Measurements from ENCODE around the gene TMEM82. TPM values are rescaled to one million over a fixed set of nuclear protein-coding genes. Genes with fewer than 3 reads are reported as not detected.

The TMEM82 gene
- total and polyA plus RNA-seq, 2 experiments from 2014 or later, result 11.9 to 16.4 TPM

DNA sequence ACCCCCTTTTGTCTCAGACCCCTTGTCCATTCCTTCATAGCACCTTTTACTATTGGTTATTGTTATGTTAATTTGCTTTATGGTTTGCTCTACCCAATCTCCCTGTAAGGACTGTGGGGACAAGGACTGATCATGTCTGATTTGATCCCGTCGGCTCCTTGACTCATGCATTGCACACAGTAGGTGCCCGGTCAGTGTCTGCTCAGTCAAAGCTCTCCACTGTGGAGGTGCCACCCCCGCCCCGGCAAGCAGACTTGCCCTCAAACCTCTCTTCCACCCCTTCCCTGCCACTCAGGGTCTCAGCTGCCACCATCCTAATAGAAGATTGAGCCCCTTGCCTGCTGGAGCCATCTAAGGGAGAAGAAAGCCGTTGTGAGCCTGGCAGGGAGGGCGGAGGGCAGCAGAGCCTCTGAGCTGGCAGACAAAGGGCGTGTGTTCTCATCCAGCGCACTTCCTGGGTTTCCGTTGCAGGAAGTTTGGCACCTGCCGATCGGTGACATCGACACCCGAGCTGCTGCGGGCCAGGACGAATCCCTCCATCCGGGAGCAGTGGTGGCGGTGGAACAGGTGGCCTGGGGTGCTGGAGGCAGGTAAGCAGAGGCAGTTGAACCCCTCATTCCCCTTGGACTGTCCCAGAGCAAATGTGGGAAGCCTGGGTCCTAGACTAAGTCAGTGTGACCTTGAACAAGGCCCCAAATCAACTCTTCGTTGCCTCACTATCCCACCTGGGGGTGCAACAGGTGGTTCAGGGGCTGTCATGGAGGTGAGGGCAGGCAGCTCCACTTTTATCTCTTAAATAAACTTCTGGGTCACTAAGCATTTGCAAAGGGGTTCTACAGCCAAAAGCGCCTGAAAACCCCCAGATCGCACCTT lies 14.1 kb downstream of the TMEM82 start:
- H3K4me2 ChIP-seq, result no peak overlapping the region
- WGBS (ENCODE audit: low lambda C conversion rate, missing lambda C conversion rate), result 78% methylated on average over 21 of the region's 21 CpGs
- H3K4me1 ChIP-seq (ENCODE audit: insufficient read depth), result peaks cover 30% of the 10 kb centered on the region
- H3K36me3 ChIP-seq (replicated peaks; ENCODE audit: insufficient read depth, low read depth), result no peaks in the 10 kb centered on the region
- H3K9me3 ChIP-seq (ENCODE audit: low read depth), result no peaks in the 10 kb centered on the region
- no peak overlapping the region for H3K4me3 ChIP-seq
- no peak for TF ChIP-seq EZH2 (IDR thresholded peaks at IDR 0.05; ENCODE audit: borderline replicate concordance)
- TF ChIP-seq CTCF (IDR thresholded peaks at IDR 0.05; ENCODE audit: poor library complexity), result no peak
- TF ChIP-seq EZH2phosphoT487 (IDR thresholded peaks at IDR 0.05; ENCODE audit: low read depth, severe bottlenecking, unreplicated experiment), result no peak
- H2AFZ ChIP-seq, result no peak overlapping the region
- no peak for DNase-seq (ENCODE audit: low spot score)
- peaks cover 31% of the 10 kb centered on the region for H3K79me2 ChIP-seq
- peaks cover 9% of the 10 kb centered on the region for H4K20me1 ChIP-seq (ENCODE audit: insufficient read depth, poor library complexity, severe bottlenecking)
- no peaks in the 10 kb centered on the region for H3K27me3 ChIP-seq
- H3K9me2 ChIP-seq (replicated peaks; ENCODE audit: insufficient read depth), result no peaks in the 10 kb centered on the region
- H3K27ac ChIP-seq, result peak overlapping the region; percentile 95

GRCh38 chr1:15757016-15757543 lies 14.8 kb downstream of the TMEM82 start:
- DNase-seq (ENCODE audit: low spot score), result no peak

GRCh38 chr1:15757575-15758342 lies 15.5 kb downstream of the TMEM82 start:
- H4K20me1 ChIP-seq (ENCODE audit: insufficient read depth, poor library complexity, severe bottlenecking), result peaks cover 22% of the 10 kb centered on the region
- H3K27ac ChIP-seq, result peak overlapping the region; percentile 95
- peak overlapping the region; percentile 51 for H2AFZ ChIP-seq
- H3K27me3 ChIP-seq, result no peaks in the 10 kb centered on the region
- no peaks in the 10 kb centered on the region for H3K9me2 ChIP-seq (replicated peaks; ENCODE audit: insufficient read depth)
- H3K4me1 ChIP-seq (ENCODE audit: insufficient read depth), result peaks cover 42% of the 10 kb centered on the region
- 6% methylated on average over 23 of the region's 24 CpGs for WGBS (ENCODE audit: low lambda C conversion rate, missing lambda C conversion rate)
- peak overlapping the region; percentile 87 for H3K4me2 ChIP-seq
- peak; percentile 86 for DNase-seq (ENCODE audit: low spot score)
- no peaks in the 10 kb centered on the region for H3K9me3 ChIP-seq (ENCODE audit: low read depth)
- TF ChIP-seq EZH2phosphoT487 (IDR thresholded peaks at IDR 0.05; ENCODE audit: low read depth, severe bottlenecking, unreplicated experiment), result no peak
- no peak for TF ChIP-seq EZH2 (IDR thresholded peaks at IDR 0.05; ENCODE audit: borderline replicate concordance)
- TF ChIP-seq CTCF (IDR thresholded peaks at IDR 0.05; ENCODE audit: poor library complexity), result no peak
- H3K4me3 ChIP-seq, result peak overlapping the region; percentile 98
- H3K36me3 ChIP-seq (replicated peaks; ENCODE audit: insufficient read depth, low read depth), result no peaks in the 10 kb centered on the region
- H3K79me2 ChIP-seq, result peaks cover 44% of the 10 kb centered on the region

More at GRCh38 chr1:15757016-15757543, 14.8 kb downstream of the TMEM82 start:
- peaks cover 16% of the 10 kb centered on the region for H4K20me1 ChIP-seq (ENCODE audit: insufficient read depth, poor library complexity, severe bottlenecking)
- H3K4me2 ChIP-seq, result peak overlapping the region; percentile 87
- no peaks in the 10 kb centered on the region for H3K27me3 ChIP-seq
- peak overlapping the region; percentile 95 for H3K27ac ChIP-seq
- no peaks in the 10 kb centered on the region for H3K9me2 ChIP-seq (replicated peaks; ENCODE audit: insufficient read depth)
- no peaks in the 10 kb centered on the region for H3K9me3 ChIP-seq (ENCODE audit: low read depth)
- H2AFZ ChIP-seq, result no peak overlapping the region
- no peaks in the 10 kb centered on the region for H3K36me3 ChIP-seq (replicated peaks; ENCODE audit: insufficient read depth, low read depth)
- H3K4me3 ChIP-seq, result no peak overlapping the region
- TF ChIP-seq EZH2 (IDR thresholded peaks at IDR 0.05; ENCODE audit: borderline replicate concordance) (no peak), CTCF (IDR thresholded peaks at IDR 0.05; ENCODE audit: poor library complexity) (no peak), EZH2phosphoT487 (IDR thresholded peaks at IDR 0.05; ENCODE audit: low read depth, severe bottlenecking, unreplicated experiment) (no peak)
- H3K4me1 ChIP-seq (ENCODE audit: insufficient read depth), result peaks cover 36% of the 10 kb centered on the region
- WGBS (ENCODE audit: low lambda C conversion rate, missing lambda C conversion rate), result 79% methylated on average over 9 of the region's 9 CpGs
- peaks cover 38% of the 10 kb centered on the region for H3K79me2 ChIP-seq

Data from hepatocyte (in vitro differentiated cells).